Panc1 (cell line): ENCODE data around the gene LCORL. TPM values are rescaled to one million over a fixed set of nuclear protein-coding genes. Genes with fewer than 3 reads are reported as not detected.

Experiments
- ATAC-seq: fragments of 200-7000 bp; cut with Tn5 transposase; 2 replicates; pipeline ENCODE4 v1.9.1; 2020; ENCODE audit warnings: mild to moderate bottlenecking, moderate library complexity
- BruUV-seq: library from RNA; stranded (reverse); fragments of 400-500 nt; replicated peaks from 2 replicates; lab custom pipeline; 2021; lab: Mats Ljungman, UMichigan
- CTCF ChIA-PET: fragments of 300-600 bp; sonication (Branson Sonifier 250); formaldehyde crosslinking; loops from one replicate; lab custom pipeline; 2022; ENCODE audit warnings: antibody characterized with exemption; lab: Charles Lee
- POLR2A ChIA-PET: fragments of 300-600 bp; sonication (Branson Sonifier 250); formaldehyde crosslinking; loops from one replicate; lab custom pipeline; 2022; ENCODE audit warnings: antibody characterized with exemption; lab: Charles Lee
- DNase-seq: peaks from one replicate; pipeline ENCODE4 v3.0.0-alpha.2; 2010; ENCODE audit warnings: low read depth, low spot score
- H3K27ac ChIP-seq: 2 replicates; pipeline ENCODE4 v1.5.1; 2011; ENCODE audit warnings: mild to moderate bottlenecking, low read length, inconsistent platforms
- H3K27me3 ChIP-seq: fragments of 200-500 bp; sonication (Bioruptor generic); 2 replicates; pipeline ENCODE4 v1.6.0; 2014; ENCODE audit warnings: low read length, inconsistent platforms; ENCODE audit not compliant: control insufficient read depth, insufficient read depth
- H3K36me3 ChIP-seq: fragments of 200-500 bp; sonication (Bioruptor generic); 2 replicates; pipeline ENCODE4 v1.5.1; 2014; ENCODE audit warnings: inconsistent platforms, mild to moderate bottlenecking, low read length, moderate library complexity; ENCODE audit not compliant: control insufficient read depth, insufficient read depth
- H3K4me1 ChIP-seq: 2 replicates; pipeline ENCODE4 v1.5.1; 2011; ENCODE audit warnings: inconsistent platforms, mild to moderate bottlenecking, low read length, moderate library complexity; ENCODE audit not compliant: control insufficient read depth, insufficient read depth
- H3K4me3 ChIP-seq, 2 experiments: 2 replicates each; pipeline ENCODE4 v1.5.1; 2011 to 2012; ENCODE audit warnings: low read depth in 2 of 2, low read length in 2 of 2, mild to moderate bottlenecking in 2 of 2, inconsistent platforms in 1 of 2, moderate library complexity in 1 of 2
- H3K9me3 ChIP-seq: fragments of 200-500 bp; sonication (Bioruptor generic); 2 replicates; pipeline ENCODE4 v1.5.1; 2014; ENCODE audit warnings: low read depth, mild to moderate bottlenecking, inconsistent platforms, low read length, moderate library complexity; ENCODE audit not compliant: control insufficient read depth, insufficient read depth
- POLR2AphosphoS5 ChIP-seq: IDR thresholded peaks from 2 replicates; pipeline ENCODE4 v1.6.1; 2012; ENCODE audit warnings: mild to moderate bottlenecking, low read depth, low read length, moderate library complexity
- REST ChIP-seq, 2 experiments: IDR thresholded peaks; 2 replicates each; pipeline ENCODE4 v1.6.1; 2011 to 2012; ENCODE audit warnings: low read depth in 2 of 2, control low read depth in 1 of 2, low read length in 1 of 2, mild to moderate bottlenecking in 1 of 2, moderate library complexity in 1 of 2; ENCODE audit not compliant: insufficient read depth in 1 of 2
- SIN3A ChIP-seq: IDR thresholded peaks from 2 replicates; pipeline ENCODE4 v1.6.1; 2012; ENCODE audit warnings: low read depth, mild to moderate bottlenecking, low read length, moderate library complexity, borderline replicate concordance; ENCODE audit not compliant: insufficient read depth
- TCF7L2 ChIP-seq: IDR thresholded peaks from 2 replicates; pipeline ENCODE4 v1.6.1; 2011; ENCODE audit warnings: mild to moderate bottlenecking, low read depth, low read length, inconsistent platforms
- in situ Hi-C: cut with HindIII; loops from 2 replicates; pipeline ENCODE4 v1.10.0; 2016; ENCODE audit warnings: low sequenced_read_pairs, low pct_unique_long_range_greater_than_20kb
- intact Hi-C: fragments of 100-400 bp; cut with micrococcal nuclease; formaldehyde crosslinking; loops from one replicate; pipeline ENCODE4 v1.10.0; 2022; ENCODE audit not compliant: unreplicated experiment
- total RNA-seq: library from RNA; stranded (reverse); gene quantifications from one replicate; pipeline ENCODE4 v1.2.1, GENCODE V29; 2021; ENCODE audit not compliant: unreplicated experiment
- TF ChIP-seq, protein P1 (sequence below): fragments of 450-650 bp; IDR thresholded peaks from 2 replicates; pipeline ENCODE4 v1.5.1; 2017; ENCODE audit warnings: mild to moderate bottlenecking

Gene LCORL
- total RNA-seq, 1 experiment from 2014 or later, result 17.5 TPM

DNA sequence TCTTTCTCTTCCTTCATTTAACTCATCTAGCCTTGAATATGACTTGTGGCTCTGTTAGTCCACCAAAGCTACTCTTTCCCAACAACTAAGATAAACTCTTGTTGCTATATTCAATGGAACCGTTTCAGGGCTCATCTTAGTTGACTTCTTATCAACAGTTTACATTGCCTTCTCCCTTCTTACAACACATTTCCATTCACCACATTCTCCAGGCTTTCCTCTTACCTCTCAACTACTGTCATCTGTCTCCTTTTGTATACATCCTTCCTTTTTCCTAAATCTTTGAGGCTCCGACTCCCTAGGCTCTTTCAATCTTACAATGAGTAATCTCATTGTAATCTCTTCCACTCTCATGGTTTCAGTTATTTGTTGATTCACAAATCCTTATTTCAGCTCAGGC lies 152.2 kb downstream of the LCORL start:
- H3K9me3 ChIP-seq, result no peaks in the 10 kb centered on the region
- ChIA-PET POLR2A (no interaction called here), CTCF (no interaction called here)
- TF ChIP-seq TCF7L2, result no peak
- H3K27ac ChIP-seq, result no peak overlapping the region
- DNase-seq (no peak), ATAC-seq (no peak)
- in situ Hi-C loops, result no loop called here
- no peaks in the 10 kb centered on the region for H3K27me3 ChIP-seq
- no TSS peak for BruUV-seq
- H3K4me3 ChIP-seq, result no peak overlapping the region
- H3K4me1 ChIP-seq, result no peaks in the 10 kb centered on the region
- intact Hi-C loops, result no loop called here
- H3K36me3 ChIP-seq, result no peaks in the 10 kb centered on the region

GRCh38 chr4:17867276-17867675 lies 154.3 kb downstream of the LCORL start:
- POLR2A ChIA-PET, result no interaction called here
- ATAC-seq, result no peak
- in situ Hi-C loops, result no loop called here

More at GRCh38 chr4:17867276-17867675, 154.3 kb downstream of the LCORL start:
- Histone ChIP-seq H3K27me3 (no peaks in the 10 kb centered on the region), H3K36me3 (no peaks in the 10 kb centered on the region), H3K4me1 (no peaks in the 10 kb centered on the region), H3K9me3 (no peaks in the 10 kb centered on the region), H3K27ac (no peak overlapping the region), H3K4me3 (no peak overlapping the region)
- no peak for DNase-seq
- no TSS peak for BruUV-seq
- intact Hi-C loops, result no loop called here
- no peak for TF ChIP-seq REST (IDR thresholded peaks at IDR 0.05; ENCODE audit: insufficient read depth in 1 of 2, low read depth in 2 of 2, low read length in 1 of 2)
- no peak for TF ChIP-seq POLR2AphosphoS5
- TF ChIP-seq, protein P1, sequence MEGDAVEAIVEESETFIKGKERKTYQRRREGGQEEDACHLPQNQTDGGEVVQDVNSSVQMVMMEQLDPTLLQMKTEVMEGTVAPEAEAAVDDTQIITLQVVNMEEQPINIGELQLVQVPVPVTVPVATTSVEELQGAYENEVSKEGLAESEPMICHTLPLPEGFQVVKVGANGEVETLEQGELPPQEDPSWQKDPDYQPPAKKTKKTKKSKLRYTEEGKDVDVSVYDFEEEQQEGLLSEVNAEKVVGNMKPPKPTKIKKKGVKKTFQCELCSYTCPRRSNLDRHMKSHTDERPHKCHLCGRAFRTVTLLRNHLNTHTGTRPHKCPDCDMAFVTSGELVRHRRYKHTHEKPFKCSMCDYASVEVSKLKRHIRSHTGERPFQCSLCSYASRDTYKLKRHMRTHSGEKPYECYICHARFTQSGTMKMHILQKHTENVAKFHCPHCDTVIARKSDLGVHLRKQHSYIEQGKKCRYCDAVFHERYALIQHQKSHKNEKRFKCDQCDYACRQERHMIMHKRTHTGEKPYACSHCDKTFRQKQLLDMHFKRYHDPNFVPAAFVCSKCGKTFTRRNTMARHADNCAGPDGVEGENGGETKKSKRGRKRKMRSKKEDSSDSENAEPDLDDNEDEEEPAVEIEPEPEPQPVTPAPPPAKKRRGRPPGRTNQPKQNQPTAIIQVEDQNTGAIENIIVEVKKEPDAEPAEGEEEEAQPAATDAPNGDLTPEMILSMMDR, result no peak
- no peak for TF ChIP-seq TCF7L2
- TF ChIP-seq SIN3A, result no peak
- CTCF ChIA-PET, result no interaction called here
